Hepatocyte (in vitro differentiated cells): Measurements from ENCODE around the gene LY6G6F.

Experiments used
- EZH2 ChIP-seq: fragments of 200-600 bp; sonication (generic); IDR thresholded peaks from 2 replicates; pipeline ENCODE4 v1.6.1; 2016; ENCODE audit warnings: antibody characterized with exemption, mild to moderate bottlenecking, borderline replicate concordance
- EZH2phosphoT487 ChIP-seq: fragments of 200-600 bp; sonication (generic); IDR thresholded peaks from one replicate; pipeline ENCODE4 v1.6.1; 2018; ENCODE audit warnings: antibody characterized with exemption, mild to moderate bottlenecking, low read depth, moderate library complexity; ENCODE audit not compliant: unreplicated experiment, severe bottlenecking
- TF ChIP-seq, protein P1 (sequence below): fragments of 200-600 bp; sonication (generic); IDR thresholded peaks from 2 replicates; pipeline ENCODE4 v1.5.1; 2016; ENCODE audit warnings: antibody characterized with exemption, mild to moderate bottlenecking; ENCODE audit not compliant: poor library complexity

GRCh38 chr6:31690231-31691077, 16.2 kb upstream of the LY6G6F start:
- TF ChIP-seq EZH2 (no peak), EZH2phosphoT487 (no peak)
- TF ChIP-seq, protein P1, sequence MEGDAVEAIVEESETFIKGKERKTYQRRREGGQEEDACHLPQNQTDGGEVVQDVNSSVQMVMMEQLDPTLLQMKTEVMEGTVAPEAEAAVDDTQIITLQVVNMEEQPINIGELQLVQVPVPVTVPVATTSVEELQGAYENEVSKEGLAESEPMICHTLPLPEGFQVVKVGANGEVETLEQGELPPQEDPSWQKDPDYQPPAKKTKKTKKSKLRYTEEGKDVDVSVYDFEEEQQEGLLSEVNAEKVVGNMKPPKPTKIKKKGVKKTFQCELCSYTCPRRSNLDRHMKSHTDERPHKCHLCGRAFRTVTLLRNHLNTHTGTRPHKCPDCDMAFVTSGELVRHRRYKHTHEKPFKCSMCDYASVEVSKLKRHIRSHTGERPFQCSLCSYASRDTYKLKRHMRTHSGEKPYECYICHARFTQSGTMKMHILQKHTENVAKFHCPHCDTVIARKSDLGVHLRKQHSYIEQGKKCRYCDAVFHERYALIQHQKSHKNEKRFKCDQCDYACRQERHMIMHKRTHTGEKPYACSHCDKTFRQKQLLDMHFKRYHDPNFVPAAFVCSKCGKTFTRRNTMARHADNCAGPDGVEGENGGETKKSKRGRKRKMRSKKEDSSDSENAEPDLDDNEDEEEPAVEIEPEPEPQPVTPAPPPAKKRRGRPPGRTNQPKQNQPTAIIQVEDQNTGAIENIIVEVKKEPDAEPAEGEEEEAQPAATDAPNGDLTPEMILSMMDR = no peak
